CD4-positive, alpha-beta memory T cell (primary cell): ENCODE data around the gene ZNF738. TPM values are rescaled to one million over a fixed set of nuclear protein-coding genes. Genes with fewer than 3 reads are reported as not detected.
"Not testable (repeated sequence)": the region's sequence is repeated elsewhere in the genome, so short reads cannot be mapped to it uniquely, and the experiment has no call there.

Experiments
- CTCF ChIA-PET: fragments of 350-600 bp; sonication (Branson Sonifier 250); formaldehyde crosslinking; loops from one replicate; lab custom pipeline; 2021; ENCODE audit warnings: inconsistent platforms; ENCODE audit not compliant: partially characterized antibody; lab: Charles Lee
- POLR2A ChIA-PET: fragments of 350-600 bp; sonication (Branson Sonifier 250); formaldehyde crosslinking; loops from one replicate; lab custom pipeline; 2021; ENCODE audit not compliant: partially characterized antibody; lab: Charles Lee
- DNase-seq, 5 donors: peaks; one replicate each; pipeline versions ENCODE4 v3.0.0 to v3.0.0-alpha.2; 2020 to 2022; ENCODE audit warnings: mixed read lengths in 1 of 5
- H3K27ac ChIP-seq: one replicate; pipeline ENCODE4 v1.7.0; 2013; ENCODE audit warnings: low read depth, low read length
- H3K27me3 ChIP-seq: 2 replicates; pipeline ENCODE4 v1.7.0; 2013; ENCODE audit warnings: mild to moderate bottlenecking, low read length, moderate library complexity; ENCODE audit not compliant: insufficient read depth
- H3K36me3 ChIP-seq: 2 replicates; pipeline ENCODE4 v1.7.0; 2013; ENCODE audit warnings: mild to moderate bottlenecking, low read length, moderate library complexity; ENCODE audit not compliant: insufficient read depth
- H3K4me1 ChIP-seq: 2 replicates; pipeline ENCODE4 v1.7.0; 2013; ENCODE audit warnings: mild to moderate bottlenecking, low read length, moderate library complexity; ENCODE audit not compliant: insufficient read depth
- H3K4me3 ChIP-seq, 2 donors: one replicate each; pipeline ENCODE4 v1.7.0; 2013; ENCODE audit warnings: low read length in 2 of 2, mild to moderate bottlenecking in 1 of 2
- H3K9me3 ChIP-seq, 2 donors: one replicate each; pipeline ENCODE4 v1.7.0; 2013; ENCODE audit warnings: low read length in 2 of 2, control low read depth in 1 of 2; ENCODE audit not compliant: control insufficient read depth in 1 of 2
- H3K27ac Mint-ChIP-seq, 7 donors: one replicate each; pipeline ENCODE4 v1.8.0; 2020 to 2021; ENCODE audit warnings: mixed read lengths in 7 of 7, mild to moderate bottlenecking in 6 of 7, inconsistent platforms in 3 of 7, moderate library complexity in 3 of 7
- H3K27me3 Mint-ChIP-seq, 2 donors: one replicate each; pipeline ENCODE4 v1.8.0; 2020 to 2021; ENCODE audit warnings: mixed read lengths in 2 of 2
- H3K36me3 Mint-ChIP-seq, 2 donors: one replicate each; pipeline ENCODE4 v1.8.0; 2020 to 2021; ENCODE audit warnings: mixed read lengths in 2 of 2, inconsistent platforms in 1 of 2, mild to moderate bottlenecking in 1 of 2
- H3K4me1 Mint-ChIP-seq, 4 donors: one replicate each; pipeline ENCODE4 v1.8.0; 2020 to 2021; ENCODE audit warnings: mixed read lengths in 4 of 4, mild to moderate bottlenecking in 1 of 4
- H3K4me3 Mint-ChIP-seq, 8 donors: one replicate each; pipeline ENCODE4 v1.8.0; 2020 to 2021; ENCODE audit warnings: mixed read lengths in 8 of 8, mild to moderate bottlenecking in 7 of 8, moderate library complexity in 6 of 8, inconsistent platforms in 3 of 8
- H3K9me3 Mint-ChIP-seq, 8 donors: one replicate each; pipeline ENCODE4 v1.8.0; 2020 to 2021; ENCODE audit warnings: mixed read lengths in 8 of 8, mild to moderate bottlenecking in 5 of 8, inconsistent platforms in 3 of 8, moderate library complexity in 1 of 8
- intact Hi-C: fragments of 100-400 bp; cut with micrococcal nuclease; formaldehyde crosslinking; loops from one replicate; pipeline ENCODE4 v1.15.1; 2023
- polyA plus RNA-seq, 2 donors: library from polyadenylated mRNA; unstranded; fragments of 300-500 nt; fragmentation: Illumina TruSeq; gene quantifications; one replicate each; pipeline ENCODE4 v1.2.3, GENCODE V29; 2021
- total RNA-seq, 2 experiments: library from RNA; stranded (reverse); gene quantifications; one replicate each; pipeline ENCODE4 v1.2.3, GENCODE V29; 2021

The ZNF738 gene
- total RNA-seq (10 to 100 TPM in 1 of 2 experiments, 1 to 10 TPM in 1; 9.8 to 11.4 TPM), polyA plus RNA-seq (1 to 10 TPM; 2.5 to 2.8 TPM)

DNA sequence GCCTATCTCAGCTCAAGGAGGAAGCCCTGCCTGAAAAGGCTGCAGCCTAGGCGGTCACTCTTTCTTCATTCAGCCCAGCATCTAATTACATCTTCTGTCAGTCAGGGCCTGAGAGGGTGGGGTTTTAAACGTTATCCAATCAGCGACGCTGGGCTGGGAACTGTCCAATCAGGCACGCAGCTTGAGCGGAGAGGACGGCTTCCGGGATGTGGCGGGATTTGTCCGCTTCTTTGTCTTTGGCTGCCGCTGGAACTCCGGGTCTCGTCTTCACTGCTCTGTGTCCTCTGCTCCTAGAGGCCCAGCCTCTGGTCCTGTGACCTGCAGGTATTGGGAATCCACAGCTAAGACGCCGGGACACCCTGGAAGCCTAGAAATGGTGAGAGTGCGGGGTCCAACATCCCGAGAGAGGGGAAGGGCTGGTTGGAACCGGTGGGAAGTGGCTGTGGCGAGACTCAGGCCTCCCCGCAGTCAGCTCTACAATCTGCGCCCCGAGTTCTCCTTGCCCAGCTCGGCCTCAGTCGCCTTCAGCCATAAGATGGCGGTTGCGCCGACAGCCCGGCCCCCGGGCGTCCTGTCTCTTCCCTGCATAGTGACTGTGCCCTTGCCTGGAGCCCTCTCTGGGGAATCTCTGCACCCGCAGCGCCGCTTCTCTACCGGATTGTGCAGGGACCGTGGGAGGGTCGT, at the start of gene ZNF738:
Gene ZNF738, plus strand, starts transcription at position 233 of the 684 bp plus-strand sequence. Its CDS starts 141 bp downstream, at position 374.
- peak; percentile 80 to 87 (median 82) for DNase-seq
- peak within 1 kb of the TSS; percentile 90 to 98 (median 96) for H3K27ac Mint-ChIP-seq
- Histone ChIP-seq H3K36me3 (peaks cover 8% of the 10 kb centered on the region), H3K4me1 (peaks cover 8% of the 10 kb centered on the region), H3K4me3 (peak within 1 kb of the TSS; percentile 67 to 86), H3K27me3 (no peaks in the 10 kb centered on the region), H3K27ac (peak within 1 kb of the TSS; percentile 68), H3K9me3 (no peaks in the 10 kb centered on the region)
- H3K36me3 Mint-ChIP-seq, result peaks cover 11 to 21% of the 10 kb centered on the region in 2 donors
- peaks cover 4 to 14% (median 11%) of the 10 kb centered on the region in 4 donors for H3K4me1 Mint-ChIP-seq
- intact Hi-C loops, result loop anchor here (1.0 kb wide), 2 partner anchors 30 to 38 kb away; partner anchors contain the start of genes ZNF493 and ZNF708
- peaks cover 0 to 3% (median 0%) of the 10 kb centered on the region in 8 donors for H3K9me3 Mint-ChIP-seq
- H3K4me3 Mint-ChIP-seq, result peak within 1 kb of the TSS; percentile 98 to 100 (median 99)
- CTCF ChIA-PET, result interaction anchor here (2.2 kb wide), 1 partner anchor 30 kb away, joined by 4 read pairs; the partner anchor contains the start of gene ZNF708
- POLR2A ChIA-PET, result interaction anchor here (0.8 to 3.3 kb wide), 5 partner anchors 28 to 794 kb away, joined by 3 to 44 read pairs (median 7); partner anchors contain the start of genes ZNF429, ZNF493, ZNF708 and ZNF737
- no peaks in the 10 kb centered on the region for H3K27me3 Mint-ChIP-seq

DNA sequence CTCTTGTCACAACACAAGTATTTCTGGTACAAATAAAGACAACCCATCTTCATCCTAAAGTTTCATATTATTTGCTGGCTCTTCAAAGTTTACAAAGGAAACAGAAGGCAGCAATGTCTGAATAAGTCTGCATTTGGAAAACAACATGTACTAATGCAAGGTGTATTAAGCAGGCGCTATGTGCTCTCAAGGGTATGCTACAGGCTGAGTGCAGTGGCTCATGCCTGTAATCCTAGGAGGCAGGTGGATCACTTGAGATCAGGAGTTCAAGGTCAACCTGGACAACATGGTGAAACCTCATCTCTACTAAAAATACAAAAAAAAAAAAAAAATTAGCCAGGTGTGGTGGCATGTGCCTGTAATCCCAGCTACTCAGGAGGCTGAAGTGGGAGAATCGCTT, 46.0 kb upstream of the ZNF738 start:
- Mint-ChIP-seq H3K27ac (peak overlapping the region in 3 of 7 donors; percentile 13 to 78 (median 78)), H3K4me1 (peaks cover 26 to 42% (median 34%) of the 10 kb centered on the region in 4 donors), H3K9me3 (peaks cover 0 to 24% (median 0%) of the 10 kb centered on the region in 8 donors), H3K36me3 (peaks cover 24 to 45% of the 10 kb centered on the region in 2 donors)
- H3K4me3 ChIP-seq, H3K36me3 ChIP-seq, H3K9me3 ChIP-seq, CTCF ChIA-PET, DNase-seq, H3K27ac ChIP-seq, H3K4me3 Mint-ChIP-seq, intact Hi-C loops, H3K27me3 ChIP-seq, H3K27me3 Mint-ChIP-seq, POLR2A ChIA-PET: not testable (repeated sequence)
- peaks cover 11% of the 10 kb centered on the region for H3K4me1 ChIP-seq

DNA sequence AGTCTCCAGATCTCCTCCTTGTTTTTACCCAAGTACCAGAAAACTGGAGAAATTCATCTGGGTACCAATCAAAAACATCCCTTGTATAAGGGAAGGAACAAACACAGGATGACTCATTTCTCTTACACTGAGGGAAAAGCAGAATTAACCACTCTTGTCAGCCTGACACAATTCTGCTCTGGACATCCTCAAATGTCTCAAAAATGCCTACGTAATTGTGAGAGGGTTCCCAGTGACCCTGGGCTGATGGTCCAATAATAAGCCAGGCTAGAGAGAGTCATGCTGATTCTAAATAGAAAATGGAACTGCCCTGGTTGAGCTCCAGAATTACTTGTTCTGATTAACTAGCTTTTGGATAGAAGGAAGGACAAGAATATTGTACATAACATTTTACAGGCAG, 44.1 kb upstream of the ZNF738 start:
- peaks cover 19% of the 10 kb centered on the region for H3K4me1 ChIP-seq
- CTCF ChIA-PET, result no interaction called here
- Mint-ChIP-seq H3K27ac (peak overlapping the region in 1 of 7 donors; percentile 19), H3K4me1 (peaks cover 30 to 51% (median 42%) of the 10 kb centered on the region in 4 donors), H3K36me3 (peaks cover 14 to 42% of the 10 kb centered on the region in 2 donors), H3K27me3 (no peaks in the 10 kb centered on the region), H3K9me3 (peaks cover 0 to 31% (median 0%) of the 10 kb centered on the region in 8 donors), H3K4me3 (peak overlapping the region in 1 of 8 donors; percentile 8)
- no peak overlapping the region for H3K27ac ChIP-seq
- intact Hi-C loops, result no loop called here
- no peak overlapping the region for H3K4me3 ChIP-seq
- no peaks in the 10 kb centered on the region for H3K36me3 ChIP-seq
- no peaks in the 10 kb centered on the region for H3K27me3 ChIP-seq
- no peak for DNase-seq
- POLR2A ChIA-PET, result interaction anchor here (1.2 kb wide), 1 partner anchor 14 kb away, joined by 4 read pairs; no protein-coding TSS in a partner anchor
- H3K9me3 ChIP-seq, result peaks cover 0 to 4% of the 10 kb centered on the region in 2 donors

DNA sequence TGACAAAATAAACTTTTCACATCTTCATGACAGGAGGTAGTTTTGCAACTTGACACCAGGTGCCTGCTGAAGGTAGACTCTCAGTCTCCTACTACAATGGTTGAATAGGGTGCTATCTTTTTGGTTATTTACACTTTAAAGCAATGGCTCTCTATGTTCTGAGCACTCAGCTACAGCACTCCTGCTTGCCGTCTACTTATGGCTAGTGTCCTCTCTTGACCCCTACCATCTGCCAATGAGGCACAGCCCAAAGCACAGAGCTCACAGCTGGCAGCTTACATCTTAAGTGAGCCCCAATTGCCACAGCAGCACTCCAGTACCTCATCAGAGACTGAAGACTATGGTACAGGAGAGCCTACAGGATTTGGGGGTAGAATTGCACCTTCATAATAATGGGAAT, 41.0 kb upstream of the ZNF738 start:
- H3K4me3 ChIP-seq, result no peak overlapping the region
- H3K36me3 ChIP-seq, result no peaks in the 10 kb centered on the region
- no peak overlapping the region for H3K27ac ChIP-seq
- no peaks in the 10 kb centered on the region for H3K27me3 ChIP-seq
- POLR2A ChIA-PET, result interaction anchor here (3.9 kb wide), 1 partner anchor 11 kb away, joined by 16 read pairs; the partner anchor contains the start of gene ZNF708
- Mint-ChIP-seq H3K36me3 (peaks cover 17 to 35% of the 10 kb centered on the region in 2 donors), H3K9me3 (peaks cover 0 to 33% (median 0%) of the 10 kb centered on the region in 8 donors), H3K4me3 (peak overlapping the region in 1 of 8 donors; percentile 6), H3K27me3 (no peaks in the 10 kb centered on the region), H3K27ac (peak overlapping the region in 1 of 7 donors; percentile 35), H3K4me1 (peaks cover 39 to 64% (median 51%) of the 10 kb centered on the region in 4 donors)
- CTCF ChIA-PET, result interaction anchor here (1.0 to 1.3 kb wide), 3 partner anchors 11 to 187 kb away, joined by 3 read pairs; partner anchors contain the start of gene ZNF708
- intact Hi-C loops, result no loop called here
- peaks cover 0 to 4% of the 10 kb centered on the region in 2 donors for H3K9me3 ChIP-seq
- peaks cover 23% of the 10 kb centered on the region for H3K4me1 ChIP-seq
- no peak for DNase-seq

DNA sequence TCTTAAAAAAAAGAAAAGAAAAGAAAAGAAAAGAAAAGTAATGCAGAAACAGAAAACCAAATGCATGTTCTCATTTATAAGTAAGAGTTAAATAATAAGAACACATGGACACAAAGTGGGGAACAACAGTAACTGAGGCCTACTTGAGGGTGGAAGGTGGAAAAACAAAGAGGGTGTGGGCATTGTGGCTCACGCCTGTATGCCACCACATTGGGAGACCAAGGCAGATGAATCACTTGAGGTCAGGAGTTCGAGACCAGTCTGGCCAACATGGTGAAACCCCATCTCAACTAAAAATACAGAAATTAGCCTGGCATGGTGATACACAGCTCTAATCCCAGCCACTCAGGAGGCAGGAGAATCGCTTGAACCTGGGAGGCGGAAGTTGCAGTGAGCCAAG, 37.7 kb upstream of the ZNF738 start:
- Mint-ChIP-seq H3K4me3 (peak overlapping the region in 3 of 8 donors; percentile 6 to 25 (median 16)), H3K27ac (peak overlapping the region in 6 of 7 donors; percentile 25 to 73 (median 61)), H3K27me3 (no peaks in the 10 kb centered on the region)

DNA sequence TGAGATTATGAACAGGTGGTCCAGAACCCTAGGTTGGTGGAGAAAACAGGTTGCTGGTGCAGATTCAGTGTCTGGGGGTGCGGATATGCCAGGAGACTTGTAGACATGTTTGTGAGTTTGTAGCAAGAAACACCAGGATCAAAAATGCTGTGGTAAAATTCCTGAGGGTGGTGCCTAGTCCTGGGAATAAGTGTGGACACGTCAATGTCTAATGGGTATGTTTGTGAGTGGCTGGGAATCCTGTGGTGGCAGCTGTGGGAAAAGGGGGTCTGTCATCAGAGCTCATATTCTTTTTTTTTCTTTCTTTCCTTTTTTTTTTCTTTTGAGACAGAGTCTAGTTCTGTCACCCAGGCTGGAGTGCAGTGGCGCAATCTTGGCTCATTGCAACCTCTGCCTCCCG, 36.8 kb upstream of the ZNF738 start:
- ChIA-PET POLR2A (no interaction called here), CTCF (interaction anchor here (0.6 kb wide), 1 partner anchor 1236 kb away, joined by 3 read pairs; no protein-coding TSS in a partner anchor)
- H3K27me3 Mint-ChIP-seq, result no peaks in the 10 kb centered on the region
- peaks cover 0 to 44% (median 4%) of the 10 kb centered on the region in 8 donors for H3K9me3 Mint-ChIP-seq
- Histone ChIP-seq H3K4me3 (no peak overlapping the region), H3K9me3 (peaks cover 0 to 4% of the 10 kb centered on the region in 2 donors), H3K36me3 (no peaks in the 10 kb centered on the region), H3K27me3 (no peaks in the 10 kb centered on the region), H3K27ac (no peak overlapping the region), H3K4me1 (peaks cover 46% of the 10 kb centered on the region)
- peaks cover 30 to 56% of the 10 kb centered on the region in 2 donors for H3K36me3 Mint-ChIP-seq
- H3K4me3 Mint-ChIP-seq, result peak overlapping the region in 4 of 8 donors; percentile 4 to 39 (median 25)
- intact Hi-C loops, result no loop called here
- peak overlapping the region in 3 of 7 donors; percentile 13 to 62 (median 33) for H3K27ac Mint-ChIP-seq
- peaks cover 52 to 74% (median 65%) of the 10 kb centered on the region in 4 donors for H3K4me1 Mint-ChIP-seq
- DNase-seq, result no peak

More for the DNA sequence above, 37.7 kb upstream of the ZNF738 start:
- ChIA-PET CTCF (no interaction called here), POLR2A (no interaction called here)
- intact Hi-C loops, result no loop called here
- Histone ChIP-seq H3K4me1 (peaks cover 46% of the 10 kb centered on the region), H3K4me3 (no peak overlapping the region), H3K27ac (no peak overlapping the region), H3K36me3 (no peaks in the 10 kb centered on the region), H3K27me3 (no peaks in the 10 kb centered on the region), H3K9me3 (peaks cover 0 to 4% of the 10 kb centered on the region in 2 donors)
- Mint-ChIP-seq H3K9me3 (peaks cover 0 to 39% (median 1%) of the 10 kb centered on the region in 8 donors), H3K36me3 (peaks cover 24 to 49% of the 10 kb centered on the region in 2 donors), H3K4me1 (peaks cover 49 to 72% (median 60%) of the 10 kb centered on the region in 4 donors)
- DNase-seq, result no peak
